Stimulated activated naive CD8-positive, alpha-beta T cell treated with anti-CD3 and anti-CD28 coated beads, Interleukin-15, amount 100 ng/mL, for 72 hours (primary cell): ENCODE measurements around the gene HAPLN2.

Experiments
- ATAC-seq: fragments of 150-1000 bp; cut with Tn5 transposase; 2 replicates; pipeline ENCODE4 v1.10.0; 2021; ENCODE audit warnings: mild to moderate bottlenecking, moderate library complexity
- DNase-seq, 2 donors: peaks; one replicate each; pipeline ENCODE4 v3.0.0; 2021 to 2022
- H3K27ac Mint-ChIP-seq, 2 donors: one replicate each; pipeline ENCODE4 v1.8.0; 2022; ENCODE audit warnings: mild to moderate bottlenecking in 2 of 2, mixed read lengths in 2 of 2, moderate library complexity in 2 of 2
- H3K27me3 Mint-ChIP-seq: one replicate; pipeline ENCODE4 v1.8.0; 2022; ENCODE audit warnings: mixed read lengths
- H3K4me1 Mint-ChIP-seq: one replicate; pipeline ENCODE4 v1.8.0; 2022; ENCODE audit warnings: mild to moderate bottlenecking, mixed read lengths
- H3K4me3 Mint-ChIP-seq, 2 donors: one replicate each; pipeline ENCODE4 v1.8.0; 2022; ENCODE audit warnings: mild to moderate bottlenecking in 2 of 2, mixed read lengths in 2 of 2, moderate library complexity in 1 of 2
- H3K9me3 Mint-ChIP-seq, 2 donors: one replicate each; pipeline ENCODE4 v1.8.0; 2022; ENCODE audit warnings: mixed read lengths in 2 of 2

Gene HAPLN2

DNA sequence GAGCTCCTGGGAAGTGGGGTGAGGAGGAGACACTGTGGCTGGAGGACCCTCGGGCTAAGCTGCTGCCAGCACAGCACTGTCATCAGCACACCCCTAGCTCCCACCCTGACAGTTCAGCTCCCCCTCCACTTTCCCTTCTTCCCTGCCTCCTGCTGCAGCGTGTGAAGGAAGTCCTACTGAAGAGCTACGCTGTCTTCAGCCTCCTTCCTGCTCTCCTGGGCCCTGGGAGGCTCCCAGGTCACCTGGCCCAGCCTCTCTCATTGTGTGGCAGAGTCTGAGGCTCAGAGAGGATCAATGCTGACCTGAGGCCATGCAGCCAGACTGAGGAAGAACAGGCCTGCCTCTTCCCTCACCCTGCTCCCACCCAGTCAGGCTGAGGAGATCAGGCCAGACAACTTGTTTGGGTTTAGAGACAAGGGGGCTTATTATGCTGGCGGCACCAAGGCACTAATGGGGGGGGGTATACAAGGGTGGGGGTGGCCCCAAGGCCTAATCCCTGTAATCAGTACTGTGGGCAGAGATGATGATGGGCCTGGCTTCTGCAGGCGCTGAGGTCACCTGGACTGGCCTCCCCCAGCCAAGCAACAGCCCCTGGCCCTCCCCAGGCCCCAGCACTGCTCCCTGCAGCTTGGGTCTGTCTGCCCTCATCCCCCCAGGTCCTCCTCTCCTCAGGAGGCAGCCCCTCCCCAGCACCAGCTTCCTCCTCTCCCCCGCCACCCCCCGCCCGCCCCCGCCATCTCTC lies 48.9 kb downstream of the HAPLN2 start:
- no peak for ATAC-seq
- Mint-ChIP-seq H3K9me3 (no peaks in the 10 kb centered on the region), H3K4me3 (no peak overlapping the region), H3K27ac (no peak overlapping the region), H3K27me3 (peaks cover 34% of the 10 kb centered on the region), H3K4me1 (peaks cover 14% of the 10 kb centered on the region)
- no peak for DNase-seq

- ATAC-seq (no peak), DNase-seq (no peak)
- peak overlapping the region in 1 of 2 donors; percentile 17 for H3K27ac Mint-ChIP-seq
- H3K4me3 Mint-ChIP-seq, result no peak overlapping the region
- peaks cover 42% of the 10 kb centered on the region for H3K27me3 Mint-ChIP-seq
- no peaks in the 10 kb centered on the region for H3K9me3 Mint-ChIP-seq
- H3K4me1 Mint-ChIP-seq, result peaks cover 7% of the 10 kb centered on the region
Measured at GRCh38 chr1:156668801-156669637, 49.8 kb downstream of the HAPLN2 start.

DNA sequence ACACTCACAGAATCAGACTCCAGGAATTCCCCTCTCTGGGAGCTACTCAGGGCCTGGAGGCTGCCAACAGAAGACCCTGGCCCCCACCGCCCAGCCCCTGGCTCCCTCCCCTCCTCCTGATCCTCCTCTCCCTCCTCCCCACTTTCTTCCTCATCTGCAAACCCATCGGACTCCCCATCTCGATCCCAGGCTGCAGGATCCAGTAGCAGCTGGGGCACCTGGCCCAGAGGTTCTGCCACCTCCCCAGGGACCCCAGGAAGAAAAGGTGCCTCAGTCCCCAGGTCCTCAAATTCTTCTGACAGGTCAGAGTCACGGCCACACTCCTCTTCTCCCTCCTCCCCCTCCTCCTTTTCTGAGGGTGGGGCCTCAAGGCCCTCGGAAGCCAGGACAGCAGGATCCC lies 50.6 kb downstream of the HAPLN2 start:
- H3K9me3 Mint-ChIP-seq, result no peaks in the 10 kb centered on the region
- DNase-seq (no peak), ATAC-seq (no peak)
- peaks cover 7% of the 10 kb centered on the region for H3K4me1 Mint-ChIP-seq
- H3K27ac Mint-ChIP-seq, result no peak overlapping the region
- H3K27me3 Mint-ChIP-seq, result peaks cover 50% of the 10 kb centered on the region
- H3K4me3 Mint-ChIP-seq, result no peak overlapping the region

DNA sequence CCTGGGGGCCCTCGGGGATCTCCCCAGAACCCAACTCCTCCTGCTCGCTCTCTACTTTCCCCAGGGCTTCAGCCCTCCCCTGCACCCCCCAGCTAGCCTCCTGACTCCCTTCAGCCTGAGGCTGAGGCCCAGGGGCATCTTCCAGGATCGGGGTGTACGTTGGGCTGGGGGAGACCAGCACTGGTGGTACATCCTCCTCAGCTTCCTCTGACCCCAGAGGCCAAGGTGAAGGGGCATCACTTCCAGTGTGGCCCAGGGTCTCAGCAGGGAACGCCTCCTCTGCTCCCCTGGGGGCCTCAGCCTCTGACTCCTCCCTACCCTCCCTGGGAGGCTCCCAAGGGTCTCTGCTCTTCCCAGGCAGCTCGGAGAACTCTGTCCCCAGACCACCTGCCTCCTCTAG lies 51.1 kb downstream of the HAPLN2 start:
- Mint-ChIP-seq H3K4me1 (peaks cover 5% of the 10 kb centered on the region), H3K27ac (peak overlapping the region in 1 of 2 donors; percentile 19), H3K27me3 (peaks cover 53% of the 10 kb centered on the region), H3K4me3 (no peak overlapping the region), H3K9me3 (no peaks in the 10 kb centered on the region)
- ATAC-seq (no peak), DNase-seq (no peak)

- Mint-ChIP-seq H3K4me1 (peaks cover under 1% of the 10 kb centered on the region), H3K27ac (no peak overlapping the region), H3K4me3 (no peak overlapping the region), H3K27me3 (peaks cover 53% of the 10 kb centered on the region), H3K9me3 (no peaks in the 10 kb centered on the region)
- ATAC-seq (no peak), DNase-seq (no peak)
Measured at GRCh38 chr1:156670791-156671190, 51.6 kb downstream of the HAPLN2 start.

DNA sequence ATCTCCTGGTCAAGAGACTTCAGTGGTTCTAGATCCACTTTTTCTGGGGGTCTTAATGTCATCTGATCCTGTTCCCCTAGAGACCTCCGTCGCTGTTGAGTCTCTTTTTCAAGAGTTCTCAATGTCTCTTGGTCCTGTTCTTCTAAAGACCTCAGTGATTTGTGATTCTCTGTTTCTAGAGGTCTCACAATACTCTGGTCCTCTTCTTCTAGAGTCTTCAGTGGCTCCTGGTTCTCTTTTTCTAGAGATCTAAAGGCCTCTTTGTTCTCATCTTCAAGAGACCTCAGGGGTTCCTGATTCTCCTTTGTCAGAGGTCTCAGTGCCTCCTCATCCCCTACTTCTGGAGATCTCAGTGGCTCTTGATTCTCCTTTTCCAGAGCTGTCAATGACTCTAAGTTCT lies 52.6 kb downstream of the HAPLN2 start:
- H3K9me3 Mint-ChIP-seq, result no peaks in the 10 kb centered on the region
- no peak for ATAC-seq
- peaks cover under 1% of the 10 kb centered on the region for H3K4me1 Mint-ChIP-seq
- DNase-seq, result no peak
- peaks cover 58% of the 10 kb centered on the region for H3K27me3 Mint-ChIP-seq
- H3K27ac Mint-ChIP-seq, result no peak overlapping the region
- no peak overlapping the region for H3K4me3 Mint-ChIP-seq

GRCh38 chr1:156673387-156674121 lies 54.3 kb downstream of the HAPLN2 start:
- Mint-ChIP-seq H3K9me3 (no peaks in the 10 kb centered on the region), H3K4me1 (peaks cover 18% of the 10 kb centered on the region), H3K4me3 (no peak overlapping the region), H3K27me3 (peaks cover 76% of the 10 kb centered on the region), H3K27ac (no peak overlapping the region)
- DNase-seq (no peak), ATAC-seq (no peak)
